ENCODE measurements around the gene CASP5. TPM values are rescaled to one million over a fixed set of nuclear protein-coding genes. Genes with fewer than 3 reads are reported as not detected.
"Not testable (repeated sequence)": the region's sequence is repeated elsewhere in the genome, so short reads cannot be mapped to it uniquely, and the experiment has no call there.

The CASP5 gene
- total RNA-seq, 4 donors from 2014 or later: not detected

- Histone ChIP-seq H3K27ac (no peak overlapping the region), H3K36me3 (no peaks in the 10 kb centered on the region), H3K9me3 (no peaks in the 10 kb centered on the region), H3K4me1 (no peaks in the 10 kb centered on the region), H3K27me3 (no peaks in the 10 kb centered on the region), H3K4me3 (no peak overlapping the region)
- DNase-seq: no peak
- ATAC-seq: no peak
- in situ Hi-C loops (cut with MboI; ENCODE audit: low sequenced_read_pairs in 4 of 4) (no loop called here), intact Hi-C loops (cut with DNase I; ENCODE audit: low total_unique reads) (no loop called here)
- no peak for TF ChIP-seq POLR2A (IDR thresholded peaks at IDR 0.05)
- TF ChIP-seq CTCF (IDR thresholded peaks at IDR 0.05 in 4 of 5, conservative IDR thresholded peaks at IDR 0.05 in 1 of 5): no peak
Observed at GRCh38 chr11:104991994-104992393, 31.0 kb downstream of the CASP5 start.

- Histone ChIP-seq H3K4me1 (no peaks in the 10 kb centered on the region), H3K27me3 (no peaks in the 10 kb centered on the region), H3K9me3 (no peaks in the 10 kb centered on the region), H3K27ac (no peak overlapping the region), H3K36me3 (no peaks in the 10 kb centered on the region), H3K4me3 (no peak overlapping the region)
- no peak for TF ChIP-seq POLR2A (IDR thresholded peaks at IDR 0.05)
- no peak for TF ChIP-seq CTCF (IDR thresholded peaks at IDR 0.05 in 4 of 5, conservative IDR thresholded peaks at IDR 0.05 in 1 of 5)
- no peak for DNase-seq
- intact Hi-C loops (cut with DNase I; ENCODE audit: low total_unique reads) (no loop called here), in situ Hi-C loops (cut with MboI; ENCODE audit: low sequenced_read_pairs in 4 of 4) (no loop called here)
- no peak for ATAC-seq
Observed at GRCh38 chr11:104984808-104985207, 38.2 kb downstream of the CASP5 start.

- Histone ChIP-seq H3K4me3 (no peak overlapping the region), H3K27ac (no peak overlapping the region), H3K9me3 (no peaks in the 10 kb centered on the region), H3K36me3 (no peaks in the 10 kb centered on the region), H3K4me1 (no peaks in the 10 kb centered on the region), H3K27me3 (no peaks in the 10 kb centered on the region)
- ATAC-seq: no peak
- DNase-seq: no peak
- in situ Hi-C loops (cut with MboI; ENCODE audit: low sequenced_read_pairs in 4 of 4): no loop called here
- TF ChIP-seq POLR2A (IDR thresholded peaks at IDR 0.05): no peak
- no peak for TF ChIP-seq CTCF (IDR thresholded peaks at IDR 0.05 in 4 of 5, conservative IDR thresholded peaks at IDR 0.05 in 1 of 5)
- intact Hi-C loops (cut with DNase I; ENCODE audit: low total_unique reads): no loop called here
Observed at GRCh38 chr11:104979839-104980238, 43.1 kb downstream of the CASP5 start.

- Histone ChIP-seq H3K9me3 (no peaks in the 10 kb centered on the region), H3K4me3 (no peak overlapping the region), H3K36me3 (no peaks in the 10 kb centered on the region), H3K4me1 (no peaks in the 10 kb centered on the region), H3K27me3 (no peaks in the 10 kb centered on the region), H3K27ac (no peak overlapping the region)
- in situ Hi-C loops (cut with MboI; ENCODE audit: low sequenced_read_pairs in 4 of 4) (no loop called here), intact Hi-C loops (cut with DNase I; ENCODE audit: low total_unique reads) (no loop called here)
- ATAC-seq (no peak), DNase-seq (no peak)
- TF ChIP-seq POLR2A (IDR thresholded peaks at IDR 0.05) (no peak), CTCF (IDR thresholded peaks at IDR 0.05 in 4 of 5, conservative IDR thresholded peaks at IDR 0.05 in 1 of 5) (no peak)
Observed at GRCh38 chr11:104973616-104974015, 49.4 kb downstream of the CASP5 start.

GRCh38 chr11:104972924-104973323, 50.0 kb downstream of the CASP5 start:
- H3K27me3 ChIP-seq; ATAC-seq; H3K27ac ChIP-seq; in situ Hi-C loops (cut with MboI; ENCODE audit: low sequenced_read_pairs in 4 of 4); H3K4me1 ChIP-seq; H3K9me3 ChIP-seq; H3K36me3 ChIP-seq; DNase-seq; H3K4me3 ChIP-seq; intact Hi-C loops (cut with DNase I; ENCODE audit: low total_unique reads): not testable (repeated sequence)
